Vagina (tissue), 2 donors: Measurements from ENCODE around the gene ARID3A. TPM values are rescaled to one million over a fixed set of nuclear protein-coding genes. Genes with fewer than 3 reads are reported as not detected.

Source experiments
- DNase-seq, 2 donors: peaks; one replicate each; pipeline ENCODE4 v3.0.0-alpha.2; 2017; ENCODE audit errors: extremely low spot score in 2 of 2
- H3K27ac ChIP-seq: fragments of 200-600 bp; sonication (generic); one replicate; pipeline ENCODE4 v1.5.1; 2019
- H3K27me3 ChIP-seq: fragments of 200-600 bp; sonication (generic); one replicate; pipeline ENCODE4 v1.5.1; 2019
- H3K36me3 ChIP-seq, 2 donors: fragments of 200-600 bp; sonication (generic); one replicate each; pipeline ENCODE4 v1.5.1; 2017 to 2019
- H3K4me1 ChIP-seq: fragments of 200-600 bp; sonication (generic); one replicate; pipeline ENCODE4 v1.5.1; 2019
- H3K4me3 ChIP-seq, 2 donors: fragments of 200-600 bp; sonication (generic); 1 replicate in 1 of 2; 2 replicates in 1 of 2; pipeline ENCODE4 v1.5.1; 2016 to 2019
- H3K9me3 ChIP-seq: fragments of 200-600 bp; sonication (generic); one replicate; pipeline ENCODE4 v1.5.1; 2019
- CTCF ChIP-seq, 3 experiments: fragments of 450-650 bp in 2 of 3; fragments of 200-600 bp in 1 of 3; sonication (generic) in 1 of 3; IDR thresholded peaks; one replicate each; pipeline ENCODE4 v1.5.1; 2017 to 2019; ENCODE audit warnings: antibody characterized with exemption in 3 of 3, mild to moderate bottlenecking in 2 of 3, moderate library complexity in 2 of 3
- POLR2A ChIP-seq, 2 donors: fragments of 450-650 bp; IDR thresholded peaks; one replicate each; pipeline ENCODE4 v1.6.1; 2017; ENCODE audit warnings: antibody characterized with exemption in 2 of 2, mild to moderate bottlenecking in 2 of 2, moderate library complexity in 2 of 2
- POLR2AphosphoS5 ChIP-seq, 2 donors: sonication (generic); formaldehyde crosslinking; IDR thresholded peaks; one replicate each; pipeline ENCODE4 v1.9.0; 2017; ENCODE audit warnings: antibody characterized with exemption in 2 of 2, mild to moderate bottlenecking in 2 of 2, low read depth in 1 of 2; ENCODE audit not compliant: insufficient read depth in 1 of 2
- intact Hi-C: fragments of 100-400 bp; cut with DNase I; formaldehyde crosslinking; loops from one replicate; pipeline ENCODE4 v1.15.1; 2023
- total RNA-seq: library from RNA; depleted of rRNA; stranded (reverse); fragments of >200 nt; gene quantifications from one replicate; pipeline ENCODE4 v1.2.3, GENCODE V29; 2016

ARID3A gene
- total RNA-seq, 1 donor from 2014 or later: 10.3 TPM

GRCh38 chr19:952680-953444, 27.0 kb downstream of the ARID3A start:
- H3K4me1 ChIP-seq: peaks cover 29% of the 10 kb centered on the region
- TF ChIP-seq CTCF (IDR thresholded peaks at IDR 0.05): no peak
- no peaks in the 10 kb centered on the region for H3K36me3 ChIP-seq
- intact Hi-C loops: no loop called here
- H3K27me3 ChIP-seq: no peaks in the 10 kb centered on the region
- H3K4me3 ChIP-seq: no peak overlapping the region
- no peaks in the 10 kb centered on the region for H3K9me3 ChIP-seq
- DNase-seq: no peak
- no peak overlapping the region for H3K27ac ChIP-seq

DNA sequence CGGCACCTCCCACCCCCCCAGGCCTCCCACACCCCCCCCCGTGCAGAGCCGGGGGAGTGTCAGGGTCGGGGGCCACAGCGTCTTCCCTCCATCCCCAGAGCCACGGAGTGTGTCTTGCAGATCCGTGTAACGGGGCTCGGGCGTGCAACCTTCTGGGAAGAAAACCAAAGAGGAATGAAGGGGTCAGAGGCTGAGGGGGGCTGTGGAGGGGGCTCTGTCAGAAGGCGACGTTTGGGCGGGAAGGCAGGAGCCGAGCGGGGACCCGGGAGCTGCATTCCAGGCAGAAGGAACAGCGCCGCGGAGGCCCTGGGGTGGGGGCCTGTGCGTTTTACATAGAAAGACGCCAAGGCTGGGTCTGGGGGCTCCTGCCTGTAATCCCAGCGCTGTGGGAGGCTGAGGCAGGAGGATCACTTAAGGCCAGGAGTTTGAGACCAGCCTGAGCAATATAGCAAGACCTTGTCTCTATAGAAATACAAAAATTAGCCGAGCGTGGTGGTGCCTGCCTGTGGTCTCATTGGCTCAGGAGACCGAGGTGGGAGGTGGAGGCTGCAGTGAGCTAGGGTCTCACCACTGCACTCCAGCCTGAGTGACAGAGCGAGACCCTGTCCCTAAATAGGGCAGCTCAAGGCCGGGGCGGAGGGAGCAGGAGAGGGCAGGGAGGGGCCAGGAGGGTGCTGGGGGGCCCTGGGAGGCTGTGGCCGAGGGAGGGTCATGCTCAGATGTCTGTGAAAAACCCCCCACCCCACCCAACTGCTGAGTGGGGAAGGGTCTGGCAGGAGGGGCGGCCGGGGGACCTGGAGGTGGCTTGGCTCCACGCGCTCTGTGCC, 27.8 kb downstream of the ARID3A start:
- H3K27ac ChIP-seq: no peak overlapping the region
- no peaks in the 10 kb centered on the region for H3K36me3 ChIP-seq
- H3K4me3 ChIP-seq: no peak overlapping the region
- H3K27me3 ChIP-seq: no peaks in the 10 kb centered on the region
- H3K4me1 ChIP-seq: peaks cover 29% of the 10 kb centered on the region
- intact Hi-C loops: no loop called here
- DNase-seq: no peak
- TF ChIP-seq CTCF (IDR thresholded peaks at IDR 0.05) (no peak), POLR2AphosphoS5 (IDR thresholded peaks at IDR 0.05; ENCODE audit: insufficient read depth in 1 of 2, low read depth in 1 of 2) (no peak)
- no peaks in the 10 kb centered on the region for H3K9me3 ChIP-seq

- intact Hi-C loops: no loop called here
- no peak overlapping the region for H3K27ac ChIP-seq
- no peaks in the 10 kb centered on the region for H3K36me3 ChIP-seq
- DNase-seq: no peak
- peaks cover 29% of the 10 kb centered on the region for H3K4me1 ChIP-seq
- H3K9me3 ChIP-seq: no peaks in the 10 kb centered on the region
- H3K27me3 ChIP-seq: no peaks in the 10 kb centered on the region
- no peak overlapping the region for H3K4me3 ChIP-seq
- TF ChIP-seq CTCF (IDR thresholded peaks at IDR 0.05) (no peak), POLR2AphosphoS5 (IDR thresholded peaks at IDR 0.05; ENCODE audit: insufficient read depth in 1 of 2, low read depth in 1 of 2) (no peak), POLR2A (IDR thresholded peaks at IDR 0.05) (no peak)
Measured at GRCh38 chr19:954272-954671, 28.4 kb downstream of the ARID3A start.

DNA sequence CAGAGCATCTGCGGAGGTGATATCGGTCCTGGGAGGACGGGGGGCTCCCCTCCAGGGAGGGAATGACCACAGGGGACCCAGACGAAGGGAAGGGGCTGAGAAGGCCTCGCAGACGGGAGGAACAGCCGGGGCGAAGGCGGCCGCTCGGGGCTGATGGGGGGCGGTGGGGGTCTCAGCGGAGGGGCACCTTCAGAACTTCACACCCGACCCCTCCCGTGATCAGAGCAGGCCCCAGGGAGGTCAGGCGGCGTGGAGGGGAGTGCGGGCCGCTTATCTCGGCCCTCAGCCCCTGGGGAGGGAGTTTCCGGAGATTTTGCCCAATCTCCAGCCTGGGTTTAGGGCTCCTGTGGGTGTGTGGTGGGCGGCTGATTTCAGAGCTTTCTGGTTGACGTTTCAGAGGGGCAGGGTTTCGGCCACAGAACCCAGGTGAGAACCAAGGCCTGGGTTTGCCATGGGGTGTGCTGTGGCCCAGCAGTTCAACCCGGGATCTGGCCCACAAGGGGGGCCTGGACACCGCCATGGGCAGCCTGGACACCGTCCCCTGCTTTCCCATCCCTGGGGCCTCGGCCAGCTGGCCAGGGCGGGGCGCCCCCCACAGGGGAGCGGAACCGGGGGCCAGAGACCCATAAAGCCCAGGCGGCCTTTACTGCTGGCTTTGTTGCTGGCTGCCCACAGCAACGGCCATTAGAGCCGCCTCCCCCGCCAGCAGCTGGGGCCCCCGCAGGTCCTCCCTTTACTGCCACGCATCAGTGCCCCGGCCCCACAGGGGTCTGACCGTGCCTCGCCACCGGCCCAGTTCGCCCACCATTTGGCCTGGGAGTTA, 29.0 kb downstream of the ARID3A start:
- Histone ChIP-seq H3K27me3 (no peaks in the 10 kb centered on the region), H3K4me1 (peaks cover 29% of the 10 kb centered on the region), H3K27ac (no peak overlapping the region), H3K9me3 (no peaks in the 10 kb centered on the region), H3K4me3 (no peak overlapping the region), H3K36me3 (no peaks in the 10 kb centered on the region)
- intact Hi-C loops: no loop called here
- TF ChIP-seq POLR2AphosphoS5 (IDR thresholded peaks at IDR 0.05; ENCODE audit: insufficient read depth in 1 of 2, low read depth in 1 of 2) (no peak), POLR2A (IDR thresholded peaks at IDR 0.05) (no peak), CTCF (IDR thresholded peaks at IDR 0.05) (no peak)
- DNase-seq: no peak
